ENCODE measurements around the gene TNNI3K. TPM values are rescaled to one million over a fixed set of nuclear protein-coding genes. Genes with fewer than 3 reads are reported as not detected.

TNNI3K gene
- total RNA-seq, 1 experiment from 2014 or later = 0.49 TPM

GRCh38 chr1:74549932-74550331 lies 314.7 kb downstream of the TNNI3K start:
- H3K9me2 ChIP-seq (ENCODE audit: insufficient read depth) = no peaks in the 10 kb centered on the region

More at GRCh38 chr1:74549932-74550331, 314.7 kb downstream of the TNNI3K start:
- Histone ChIP-seq H3K27ac (ENCODE audit: low read depth, low read length) (no peak overlapping the region), H3K4me2 (ENCODE audit: low read length) (no peak overlapping the region), H2AFZ (ENCODE audit: low read depth, low read length, poor library complexity, severe bottlenecking) (no peak overlapping the region), H3K4me3 (replicated peaks in 1 of 2; ENCODE audit: low read depth in 1 of 2, low read length in 2 of 2) (no peak overlapping the region), H3K9me3 (ENCODE audit: control insufficient read depth in 1 of 2, insufficient read depth in 1 of 2, low read depth in 1 of 2, low read length in 2 of 2) (no peaks in the 10 kb centered on the region), H3K79me2 (ENCODE audit: insufficient read depth, low read length) (no peaks in the 10 kb centered on the region), H3K27me3 (ENCODE audit: insufficient read depth, low read length) (peaks cover 16% of the 10 kb centered on the region; the same call in 1 of the 2 replicates), H3K4me1 (ENCODE audit: control insufficient read depth in 1 of 2, insufficient read depth in 2 of 2, low read length in 2 of 2) (no peaks in the 10 kb centered on the region), H3K36me3 (ENCODE audit: control insufficient read depth in 1 of 2, insufficient read depth in 2 of 2, low read length in 2 of 2) (no peaks in the 10 kb centered on the region), H3K9ac (ENCODE audit: low read length) (no peak overlapping the region), H4K20me1 (ENCODE audit: insufficient read depth) (no peaks in the 10 kb centered on the region)
- ChIA-PET POLR2A (no interaction called here), RAD21 (ENCODE audit: low non-redundant PET in 1 of 2, low total read pairs in 2 of 2, uncharacterized antibody in 2 of 2, unreplicated experiment in 2 of 2) (no interaction called here), CTCF (no interaction called here)
- no TSS peak for BruUV-seq (replicated peaks)
- no peak for TF ChIP-seq RAD21 (IDR thresholded peaks at IDR 0.05; ENCODE audit: low read depth)
- no peak for TF ChIP-seq SP1 (IDR thresholded peaks at IDR 0.05; ENCODE audit: low read depth)
- TF ChIP-seq POLR2AphosphoS5 (IDR thresholded peaks at IDR 0.05; ENCODE audit: low read depth, low read length) = no peak
- no peak for TF ChIP-seq ZNF274 (IDR thresholded peaks at IDR 0.05; ENCODE audit: low read depth, low read length)
- no peak for TF ChIP-seq EZH2phosphoT487 (IDR thresholded peaks at IDR 0.05; ENCODE audit: borderline replicate concordance)
- TF ChIP-seq TCF7L2 (IDR thresholded peaks at IDR 0.05; ENCODE audit: borderline replicate concordance, extremely low read depth, insufficient read depth, insufficient read length) = no peak
- no peak for TF ChIP-seq FOSL1 (IDR thresholded peaks at IDR 0.05; ENCODE audit: low read depth)
- TF ChIP-seq EZH2 (IDR thresholded peaks at IDR 0.05) = no peak
- TF ChIP-seq, protein P1, sequence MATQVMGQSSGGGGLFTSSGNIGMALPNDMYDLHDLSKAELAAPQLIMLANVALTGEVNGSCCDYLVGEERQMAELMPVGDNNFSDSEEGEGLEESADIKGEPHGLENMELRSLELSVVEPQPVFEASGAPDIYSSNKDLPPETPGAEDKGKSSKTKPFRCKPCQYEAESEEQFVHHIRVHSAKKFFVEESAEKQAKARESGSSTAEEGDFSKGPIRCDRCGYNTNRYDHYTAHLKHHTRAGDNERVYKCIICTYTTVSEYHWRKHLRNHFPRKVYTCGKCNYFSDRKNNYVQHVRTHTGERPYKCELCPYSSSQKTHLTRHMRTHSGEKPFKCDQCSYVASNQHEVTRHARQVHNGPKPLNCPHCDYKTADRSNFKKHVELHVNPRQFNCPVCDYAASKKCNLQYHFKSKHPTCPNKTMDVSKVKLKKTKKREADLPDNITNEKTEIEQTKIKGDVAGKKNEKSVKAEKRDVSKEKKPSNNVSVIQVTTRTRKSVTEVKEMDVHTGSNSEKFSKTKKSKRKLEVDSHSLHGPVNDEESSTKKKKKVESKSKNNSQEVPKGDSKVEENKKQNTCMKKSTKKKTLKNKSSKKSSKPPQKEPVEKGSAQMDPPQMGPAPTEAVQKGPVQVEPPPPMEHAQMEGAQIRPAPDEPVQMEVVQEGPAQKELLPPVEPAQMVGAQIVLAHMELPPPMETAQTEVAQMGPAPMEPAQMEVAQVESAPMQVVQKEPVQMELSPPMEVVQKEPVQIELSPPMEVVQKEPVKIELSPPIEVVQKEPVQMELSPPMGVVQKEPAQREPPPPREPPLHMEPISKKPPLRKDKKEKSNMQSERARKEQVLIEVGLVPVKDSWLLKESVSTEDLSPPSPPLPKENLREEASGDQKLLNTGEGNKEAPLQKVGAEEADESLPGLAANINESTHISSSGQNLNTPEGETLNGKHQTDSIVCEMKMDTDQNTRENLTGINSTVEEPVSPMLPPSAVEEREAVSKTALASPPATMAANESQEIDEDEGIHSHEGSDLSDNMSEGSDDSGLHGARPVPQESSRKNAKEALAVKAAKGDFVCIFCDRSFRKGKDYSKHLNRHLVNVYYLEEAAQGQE (IDR thresholded peaks at IDR 0.05; ENCODE audit: low read depth) = no peak
- TF ChIP-seq SRF (IDR thresholded peaks at IDR 0.05; ENCODE audit: low read depth) = no peak
- no peak for TF ChIP-seq JUND (IDR thresholded peaks at IDR 0.05)
- no peak for TF ChIP-seq SIN3A (IDR thresholded peaks at IDR 0.05; ENCODE audit: low read depth)
- TF ChIP-seq, protein P2, sequence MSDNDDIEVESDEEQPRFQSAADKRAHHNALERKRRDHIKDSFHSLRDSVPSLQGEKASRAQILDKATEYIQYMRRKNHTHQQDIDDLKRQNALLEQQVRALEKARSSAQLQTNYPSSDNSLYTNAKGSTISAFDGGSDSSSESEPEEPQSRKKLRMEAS (IDR thresholded peaks at IDR 0.05) = no peak
- no peak for TF ChIP-seq ELF1 (IDR thresholded peaks at IDR 0.05; ENCODE audit: borderline replicate concordance, low read depth)
- TF ChIP-seq YY1 (IDR thresholded peaks at IDR 0.05; ENCODE audit: extremely low read depth, insufficient replicate concordance, low read depth, low read length) = no peak
- TF ChIP-seq CEBPB (IDR thresholded peaks at IDR 0.05; ENCODE audit: low read depth) = no peak
- no peak for TF ChIP-seq CTCF (IDR thresholded peaks at IDR 0.05 in 2 of 3, conservative IDR thresholded peaks at IDR 0.05 in 1 of 3; ENCODE audit: borderline replicate concordance in 1 of 3, insufficient read depth in 1 of 3, low read depth in 2 of 3, low read length in 2 of 3)
- no peak for TF ChIP-seq CBX3 (IDR thresholded peaks at IDR 0.05; ENCODE audit: low read depth)
- TF ChIP-seq EGR1 (IDR thresholded peaks at IDR 0.05; ENCODE audit: low read depth) = no peak
- TF ChIP-seq POLR2A (IDR thresholded peaks at IDR 0.05; ENCODE audit: borderline replicate concordance, extremely low read depth, insufficient read depth, insufficient read length) = no peak
- no peak for DNase-seq (ENCODE audit: low read depth, low spot score)
- intact Hi-C loops (cut with micrococcal nuclease) = no loop called here
- no peak for ATAC-seq
